B cell (primary cell): ENCODE data around the gene APBA3. TPM values are rescaled to one million over a fixed set of nuclear protein-coding genes. Genes with fewer than 3 reads are reported as not detected.

Experiments used
- ATAC-seq: fragments of 200-7000 bp; cut with Tn5 transposase; one replicate; pipeline ENCODE4 v1.10.0; 2021; ENCODE audit warnings: low read depth, mild to moderate bottlenecking, moderate number of reproducible peaks, moderate library complexity
- CTCF ChIA-PET: fragments of 350-600 bp; sonication (Branson Sonifier 250); formaldehyde crosslinking; loops from one replicate; lab custom pipeline; 2021; ENCODE audit warnings: antibody characterized with exemption, inconsistent platforms; lab: Charles Lee
- POLR2A ChIA-PET: fragments of 350-600 bp; sonication (Branson Sonifier 250); formaldehyde crosslinking; loops from one replicate; lab custom pipeline; 2021; ENCODE audit warnings: antibody characterized with exemption; lab: Charles Lee
- DNase-seq: peaks from one replicate; pipeline ENCODE4 v3.0.0; 2013
- H2AFZ ChIP-seq: 2 replicates; pipeline ENCODE4 v1.6.1; 2012; ENCODE audit warnings: mild to moderate bottlenecking, low read depth, low read length; ENCODE audit not compliant: insufficient read depth, poor library complexity, severe bottlenecking
- H3K27ac ChIP-seq, 2 donors: 1 replicate in 1 of 2; 2 replicates in 1 of 2; pipeline ENCODE4 v1.5.1; 2012 to 2013; ENCODE audit warnings: low read length in 2 of 2, mild to moderate bottlenecking in 2 of 2, moderate library complexity in 1 of 2
- H3K27me3 ChIP-seq, 4 experiments: fragments of 200-600 bp in 1 of 4; sonication (generic) in 1 of 4; replicated peaks in 1 of 4; 1 replicate in 2 of 4; 2 replicates in 2 of 4; pipeline versions ENCODE4 v1.6.1 to v1.7.0; 2013 to 2016; ENCODE audit warnings: low read length in 3 of 4, mild to moderate bottlenecking in 2 of 4, mixed read lengths in 1 of 4, moderate library complexity in 1 of 4; ENCODE audit not compliant: insufficient read depth in 4 of 4, control insufficient read depth in 3 of 4; ENCODE audit errors: control extremely low read depth in 1 of 4
- H3K36me3 ChIP-seq, 2 experiments: replicated peaks in 1 of 2; 1 replicate in 1 of 2; 2 replicates in 1 of 2; pipeline versions ENCODE4 v1.6.1 to v1.7.1; 2013; ENCODE audit warnings: low read length in 1 of 2; ENCODE audit not compliant: insufficient read depth in 2 of 2, control insufficient read depth in 1 of 2; ENCODE audit errors: control extremely low read depth in 1 of 2, extremely low read depth in 1 of 2
- H3K4me1 ChIP-seq, 2 donors: fragments of 200-600 bp in 1 of 2; sonication (generic) in 1 of 2; 1 replicate in 1 of 2; 2 replicates in 1 of 2; pipeline versions ENCODE4 v1.5.1 to v1.6.1; 2013 to 2017; ENCODE audit warnings: low read length in 2 of 2; ENCODE audit not compliant: control insufficient read depth in 2 of 2, insufficient read depth in 2 of 2
- H3K4me2 ChIP-seq: replicated peaks from 2 replicates; pipeline ENCODE3; 2012; ENCODE audit warnings: mild to moderate bottlenecking, low read depth, low read length; ENCODE audit not compliant: poor library complexity, severe bottlenecking
- H3K4me3 ChIP-seq, 5 experiments: fragments of 200-600 bp in 1 of 5; sonication (generic) in 1 of 5; 1 replicate in 3 of 5; 2 replicates in 2 of 5; pipeline versions ENCODE4 v1.5.1 to v1.7.0; 2011 to 2016; ENCODE audit warnings: low read length in 4 of 5, mild to moderate bottlenecking in 4 of 5, low read depth in 2 of 5, control low read depth in 1 of 5, moderate library complexity in 1 of 5; ENCODE audit not compliant: insufficient read depth in 1 of 5; ENCODE audit errors: control extremely low read depth in 1 of 5, extremely low read depth in 1 of 5
- H3K79me2 ChIP-seq: fragments of 200-600 bp; sonication (generic); one replicate; pipeline ENCODE4 v1.6.0; 2016; ENCODE audit warnings: low read length; ENCODE audit not compliant: control insufficient read depth, insufficient read depth
- H3K9ac ChIP-seq: fragments of 200-600 bp; sonication (generic); 2 replicates; pipeline ENCODE4 v1.6.1; 2017; ENCODE audit warnings: mild to moderate bottlenecking, low read length, moderate library complexity
- H3K9me3 ChIP-seq, 3 donors: one replicate each; pipeline versions ENCODE4 v1.6.1 to v1.7.1; 2013; ENCODE audit warnings: low read length in 2 of 3; ENCODE audit not compliant: control insufficient read depth in 2 of 3, insufficient read depth in 1 of 3; ENCODE audit errors: control extremely low read depth in 1 of 3
- H4K20me1 ChIP-seq: 2 replicates; pipeline ENCODE4 v1.6.0; 2012; ENCODE audit warnings: mild to moderate bottlenecking, low read length; ENCODE audit not compliant: insufficient read depth, control insufficient read depth, poor library complexity, severe bottlenecking
- H3K27ac Mint-ChIP-seq: one replicate; pipeline ENCODE4 v1.8.0; 2021; ENCODE audit warnings: mixed read lengths
- H3K27me3 Mint-ChIP-seq: one replicate; pipeline ENCODE4 v1.8.0; 2021; ENCODE audit warnings: mixed read lengths
- H3K4me1 Mint-ChIP-seq: one replicate; pipeline ENCODE4 v1.8.0; 2021; ENCODE audit warnings: mixed read lengths
- H3K4me3 Mint-ChIP-seq: one replicate; pipeline ENCODE4 v1.8.0; 2021; ENCODE audit warnings: mixed read lengths
- H3K9me3 Mint-ChIP-seq: one replicate; pipeline ENCODE4 v1.8.0; 2022; ENCODE audit warnings: mixed read lengths; ENCODE audit not compliant: insufficient read depth
- CTCF ChIP-seq: fragments of 200-600 bp; IDR thresholded peaks from one replicate; pipeline ENCODE4 v1.8.0; 2022; ENCODE audit warnings: antibody characterized with exemption, mild to moderate bottlenecking
- EZH2 ChIP-seq: IDR thresholded peaks from 2 replicates; pipeline ENCODE4 v1.6.1; 2012; ENCODE audit warnings: borderline replicate concordance, low read depth, mild to moderate bottlenecking, moderate library complexity, low read length; ENCODE audit not compliant: insufficient read depth, poor library complexity, severe bottlenecking
- WGBS: methylation state at CpG from one replicate; pipeline ENCODE4 v1.1.5; 2013; ENCODE audit warnings: missing lambda C conversion rate; ENCODE audit not compliant: insufficient coverage; 5-methylcytosine and 5-hydroxymethylcytosine counted together
- intact Hi-C: fragments of 100-400 bp; cut with micrococcal nuclease; formaldehyde crosslinking; loops from one replicate; pipeline ENCODE4 v1.10.0; 2022
- polyA plus RNA-seq: library from polyadenylated mRNA; depleted of rRNA; stranded (reverse); fragments of >200 nt; gene quantifications from 2 replicates; pipeline ENCODE4 v1.2.3, GENCODE V29; 2012
- total RNA-seq, 2 donors: library from RNA; stranded (reverse); fragments of 120-200 nt in 1 of 2; gene quantifications; 1 replicate in 1 of 2; 2 replicates in 1 of 2; pipeline versions ENCODE4 v1.2.3 to v1.2.4, GENCODE V29; 2013 to 2022

APBA3 gene
- total and polyA plus RNA-seq, 2 donors (not counting 1 experiment from before 2014, with no cell fraction given), result 61.4 to 91.2 TPM

GRCh38 chr19:3753631-3754410 is 7.7 kb downstream of the APBA3 start:
- POLR2A ChIA-PET, result no interaction called here
- Histone ChIP-seq H3K4me3 (no peak overlapping the region), H3K9ac (no peak overlapping the region), H4K20me1 (peaks cover 32% of the 10 kb centered on the region), H3K36me3 (peaks cover 1 to 34% of the 10 kb centered on the region in 2 experiments), H3K27ac (no peak overlapping the region), H3K4me2 (no peak overlapping the region), H3K79me2 (peaks cover 21% of the 10 kb centered on the region), H3K4me1 (peaks cover 0 to 1% of the 10 kb centered on the region in 2 donors), H2AFZ (no peak overlapping the region), H3K27me3 (no peaks in the 10 kb centered on the region), H3K9me3 (peaks cover 0 to 6% (median 0%) of the 10 kb centered on the region in 3 donors)
- intact Hi-C loops, result no loop called here
- TF ChIP-seq EZH2 (no peak), CTCF (no peak)
- no peak for DNase-seq
- 97% methylated on average over 50 of the region's 51 CpGs for WGBS
- Mint-ChIP-seq H3K27me3 (no peaks in the 10 kb centered on the region), H3K27ac (no peak overlapping the region), H3K9me3 (no peaks in the 10 kb centered on the region), H3K4me3 (no peak overlapping the region), H3K4me1 (peaks cover 7% of the 10 kb centered on the region)
- ATAC-seq, result no peak
- CTCF ChIA-PET, result interaction anchor here (0.6 kb wide), 1 partner anchor 343 kb away, joined by 3 read pairs; no protein-coding TSS in a partner anchor

DNA sequence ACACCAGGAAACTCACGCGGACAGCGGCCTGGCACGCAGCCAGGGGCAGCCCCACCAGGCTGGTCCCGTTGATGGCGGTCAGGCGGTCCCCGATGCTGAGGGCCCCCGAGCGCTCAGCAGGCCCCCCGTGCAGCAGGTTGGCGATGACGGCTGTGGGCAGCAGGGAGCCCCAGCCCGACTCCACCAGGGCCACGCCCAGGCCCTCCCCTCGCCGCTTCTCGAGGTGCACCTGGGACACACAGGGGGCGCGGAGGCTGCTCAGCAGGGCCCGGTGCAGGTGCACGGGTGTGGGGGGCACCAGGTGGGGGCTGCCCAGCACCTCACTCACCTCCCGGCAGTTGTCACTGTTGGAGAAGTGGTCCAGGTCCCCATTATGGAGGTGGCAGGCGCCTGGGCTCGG is 9.0 kb downstream of the APBA3 start:
- no peak overlapping the region for H3K27ac Mint-ChIP-seq
- H3K4me1 Mint-ChIP-seq, result peaks cover 7% of the 10 kb centered on the region
- Histone ChIP-seq H3K4me1 (no peaks in the 10 kb centered on the region), H3K4me2 (no peak overlapping the region), H3K9ac (no peak overlapping the region), H3K4me3 (no peak overlapping the region), H3K36me3 (peaks cover 1 to 32% of the 10 kb centered on the region in 2 experiments), H3K79me2 (peaks cover 18% of the 10 kb centered on the region), H3K27me3 (no peaks in the 10 kb centered on the region), H3K9me3 (peaks cover 0 to 6% (median 0%) of the 10 kb centered on the region in 3 donors), H2AFZ (no peak overlapping the region), H4K20me1 (peaks cover 32% of the 10 kb centered on the region), H3K27ac (no peak overlapping the region)
- intact Hi-C loops, result no loop called here
- ATAC-seq, result no peak
- CTCF ChIA-PET, result no interaction called here
- POLR2A ChIA-PET, result no interaction called here
- DNase-seq, result no peak
- H3K27me3 Mint-ChIP-seq, result no peaks in the 10 kb centered on the region
- no peak overlapping the region for H3K4me3 Mint-ChIP-seq
- TF ChIP-seq EZH2 (no peak), CTCF (no peak)
- WGBS, result 92% methylated on average over 25 of the region's 25 CpGs
- no peaks in the 10 kb centered on the region for H3K9me3 Mint-ChIP-seq
